Activated T-cell treated with anti-CD3 and anti-CD28 coated beads for 1 hour (primary cell): ENCODE measurements around the gene TM9SF1.

Source experiments
- DNase-seq: peaks from one replicate; pipeline ENCODE4 v3.0.0-alpha.2; 2020; ENCODE audit warnings: low read depth

TM9SF1 gene, protein sequence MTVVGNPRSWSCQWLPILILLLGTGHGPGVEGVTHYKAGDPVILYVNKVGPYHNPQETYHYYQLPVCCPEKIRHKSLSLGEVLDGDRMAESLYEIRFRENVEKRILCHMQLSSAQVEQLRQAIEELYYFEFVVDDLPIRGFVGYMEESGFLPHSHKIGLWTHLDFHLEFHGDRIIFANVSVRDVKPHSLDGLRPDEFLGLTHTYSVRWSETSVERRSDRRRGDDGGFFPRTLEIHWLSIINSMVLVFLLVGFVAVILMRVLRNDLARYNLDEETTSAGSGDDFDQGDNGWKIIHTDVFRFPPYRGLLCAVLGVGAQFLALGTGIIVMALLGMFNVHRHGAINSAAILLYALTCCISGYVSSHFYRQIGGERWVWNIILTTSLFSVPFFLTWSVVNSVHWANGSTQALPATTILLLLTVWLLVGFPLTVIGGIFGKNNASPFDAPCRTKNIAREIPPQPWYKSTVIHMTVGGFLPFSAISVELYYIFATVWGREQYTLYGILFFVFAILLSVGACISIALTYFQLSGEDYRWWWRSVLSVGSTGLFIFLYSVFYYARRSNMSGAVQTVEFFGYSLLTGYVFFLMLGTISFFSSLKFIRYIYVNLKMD

DNA sequence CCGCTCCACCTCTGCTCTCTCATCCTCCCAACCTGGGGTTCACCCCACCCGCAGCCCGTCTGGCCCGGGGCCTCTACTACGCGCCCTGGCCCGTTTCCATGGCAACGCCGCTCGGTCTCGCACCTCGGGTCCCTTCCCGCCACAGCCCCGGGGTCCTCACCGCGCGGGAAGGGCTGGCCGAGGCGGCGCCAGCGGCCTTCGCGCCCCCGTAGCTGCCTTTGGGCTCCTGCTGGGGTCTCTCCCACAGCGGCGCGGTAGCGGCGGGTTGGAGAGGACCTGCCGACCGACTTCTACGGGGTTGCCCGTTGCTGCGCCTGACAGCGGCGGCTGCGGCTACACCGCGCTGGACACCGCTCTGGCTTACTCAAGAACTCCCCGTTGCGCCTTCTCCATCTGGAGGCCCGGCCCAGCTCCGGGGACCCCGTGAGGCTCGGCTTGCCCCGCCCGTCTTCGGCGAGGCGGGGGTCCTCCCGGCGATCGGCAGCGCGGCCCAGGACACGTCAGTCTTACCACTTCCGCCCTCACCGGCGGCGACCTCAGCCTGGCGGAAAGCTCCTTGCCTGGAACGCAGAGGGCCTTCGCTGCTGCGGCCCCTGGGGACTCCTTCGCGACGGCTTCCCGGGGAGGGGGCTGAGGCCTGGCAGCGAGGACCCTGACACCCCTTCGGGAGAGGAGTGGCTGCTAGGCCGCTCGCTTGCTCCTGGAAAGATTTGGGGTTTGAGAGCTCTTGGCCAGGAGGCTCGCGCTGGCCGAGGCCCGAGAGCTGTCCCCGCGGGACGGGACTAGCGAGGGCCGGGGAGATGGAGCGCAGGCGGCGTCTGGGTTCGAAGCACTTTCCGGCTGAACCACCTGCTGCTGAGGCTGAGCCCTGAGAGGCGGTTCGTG, at the start of gene TM9SF1:
Gene TM9SF1 (minus strand): TSS at position 256 of the 885 bp plus-strand sequence. CDS start 422 bp downstream, outside the sequence.
- DNase-seq = peak; percentile 80

DNA sequence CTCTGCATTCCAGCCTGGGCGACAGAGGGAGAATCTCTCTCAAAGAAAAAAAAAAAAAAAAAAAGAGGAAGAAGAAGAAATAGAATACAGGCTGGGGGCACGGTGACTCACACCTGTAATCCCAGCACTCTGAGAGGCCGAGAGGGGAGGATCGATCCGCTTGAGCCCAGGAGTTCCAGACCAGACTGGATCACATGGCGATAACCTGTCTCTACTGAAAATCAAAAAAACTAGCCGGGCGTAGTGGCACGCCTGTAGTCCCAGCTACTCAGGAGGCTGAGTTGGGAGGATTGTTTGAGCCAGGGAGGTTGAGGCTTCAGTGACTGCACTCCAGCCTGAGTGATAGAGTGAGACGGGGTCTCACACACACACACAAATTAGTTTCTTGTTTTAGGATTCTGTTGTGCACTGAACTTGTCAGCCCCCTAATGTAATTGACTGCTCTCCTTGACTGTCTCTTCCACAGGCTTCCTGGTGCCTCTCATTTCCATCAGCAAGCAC, 48.1 kb upstream of the TM9SF1 start:
- DNase-seq = no peak

DNA sequence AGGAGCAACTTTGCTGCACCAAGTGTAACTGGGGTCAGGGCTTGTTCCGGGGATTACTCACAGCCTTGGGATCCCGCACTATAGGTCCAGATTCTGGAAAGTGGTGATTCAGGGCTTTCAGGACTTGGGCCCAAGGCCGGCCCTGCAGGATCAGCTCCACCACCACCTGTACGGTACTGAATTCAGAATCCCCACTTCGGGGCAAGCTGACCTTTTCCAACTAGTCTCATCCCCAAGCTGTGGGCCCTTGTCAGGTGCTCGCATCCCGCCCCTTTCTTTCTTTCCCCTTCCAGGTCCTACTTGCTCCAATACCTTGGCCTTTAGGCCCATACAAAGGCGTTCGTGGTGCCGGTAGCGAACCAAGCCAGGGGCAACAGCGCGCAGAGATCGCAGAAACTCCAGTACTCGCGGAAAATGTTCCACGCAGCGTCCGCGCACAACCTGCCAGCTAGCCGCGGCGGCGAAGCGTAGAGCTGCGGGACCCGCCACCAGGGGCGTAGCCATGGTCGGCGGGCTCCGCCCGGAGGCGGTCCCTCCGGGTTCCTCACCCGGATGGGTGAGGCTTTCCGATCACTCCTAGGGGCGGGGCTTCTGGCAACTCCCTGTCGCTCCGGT, 46.7 kb upstream of the TM9SF1 start:
- peak; percentile 92 for DNase-seq

DNA sequence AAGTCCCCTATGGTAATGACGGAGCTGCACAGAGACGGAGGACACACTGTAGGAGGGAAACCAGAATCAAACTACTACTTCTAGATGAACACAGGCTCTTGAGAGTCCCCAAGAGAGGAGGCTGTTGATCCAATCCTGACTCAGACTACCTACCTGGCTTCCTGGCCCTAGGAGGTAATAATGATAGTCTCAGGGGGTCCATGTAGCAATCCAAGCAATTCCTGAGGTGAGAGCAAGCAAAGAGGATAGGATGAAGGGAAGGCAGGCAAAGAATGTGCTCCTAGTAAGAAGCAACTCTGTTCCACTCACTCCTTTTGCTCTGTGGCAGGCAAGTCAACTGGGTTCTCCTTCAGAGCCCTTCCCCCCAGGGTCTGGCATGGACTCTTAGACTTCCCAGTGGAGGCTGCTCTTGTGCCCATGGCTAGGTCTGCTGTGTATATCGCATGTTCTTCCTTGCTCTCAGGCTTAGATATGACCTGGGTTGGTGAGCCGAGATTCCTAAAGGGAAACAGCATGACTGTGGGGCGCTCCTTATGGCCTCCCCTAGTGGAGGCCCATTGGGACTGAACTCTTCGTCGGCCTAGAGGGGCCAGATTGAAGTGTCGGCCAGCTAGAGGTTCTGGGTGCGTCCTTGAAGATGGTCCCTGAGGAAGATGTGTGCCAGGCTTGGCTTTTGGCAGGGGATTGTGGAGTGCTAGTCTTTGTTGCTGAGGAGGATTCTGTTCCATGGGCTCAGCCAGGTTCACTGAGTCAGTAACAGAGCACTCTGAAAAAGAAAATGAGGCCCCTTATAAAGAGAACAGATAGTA, 45.1 kb upstream of the TM9SF1 start:
- no peak for DNase-seq

DNA sequence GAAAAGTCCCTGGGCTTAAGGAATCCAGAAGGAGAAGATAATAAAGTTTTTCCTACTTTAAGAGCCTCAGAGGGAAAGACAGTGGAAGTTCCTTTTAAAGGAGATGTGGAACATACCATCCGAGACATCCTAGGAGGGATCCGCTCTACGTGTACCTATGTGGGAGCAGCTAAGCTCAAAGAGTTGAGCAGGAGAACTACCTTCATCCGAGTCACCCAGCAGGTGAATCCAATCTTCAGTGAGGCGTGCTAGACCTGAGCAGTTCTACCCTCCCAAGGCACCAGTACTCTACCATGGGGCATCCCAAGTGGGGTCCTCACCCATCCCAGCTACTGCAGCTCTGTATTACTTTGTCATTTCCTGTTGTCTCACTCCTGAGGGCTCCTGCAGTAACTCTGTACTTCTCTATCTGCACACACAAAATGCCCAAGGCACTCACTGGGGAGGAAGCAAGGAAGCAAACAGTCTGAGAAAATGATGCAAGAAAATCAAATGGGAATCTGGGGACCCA, 43.3 kb upstream of the TM9SF1 start:
- DNase-seq = no peak

DNA sequence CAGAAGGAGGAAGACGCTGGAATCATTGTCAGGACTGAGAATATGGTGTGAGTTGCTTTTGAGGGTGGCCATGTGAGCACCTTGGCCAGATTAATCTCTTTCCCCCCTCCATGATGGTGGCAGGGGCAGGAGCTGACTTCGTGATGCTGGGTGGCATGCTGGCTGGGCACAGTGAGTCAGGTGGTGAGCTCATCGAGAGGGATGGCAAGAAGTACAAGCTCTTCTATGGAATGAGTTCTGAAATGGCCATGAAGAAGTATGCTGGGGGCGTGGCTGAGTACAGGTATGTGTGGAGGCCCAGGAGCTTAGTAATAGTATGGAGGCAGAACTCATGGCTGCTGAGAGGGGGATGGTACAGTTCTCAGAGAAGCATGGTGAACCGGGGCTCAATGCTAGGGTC, 42.9 kb upstream of the TM9SF1 start:
- DNase-seq = no peak

DNA sequence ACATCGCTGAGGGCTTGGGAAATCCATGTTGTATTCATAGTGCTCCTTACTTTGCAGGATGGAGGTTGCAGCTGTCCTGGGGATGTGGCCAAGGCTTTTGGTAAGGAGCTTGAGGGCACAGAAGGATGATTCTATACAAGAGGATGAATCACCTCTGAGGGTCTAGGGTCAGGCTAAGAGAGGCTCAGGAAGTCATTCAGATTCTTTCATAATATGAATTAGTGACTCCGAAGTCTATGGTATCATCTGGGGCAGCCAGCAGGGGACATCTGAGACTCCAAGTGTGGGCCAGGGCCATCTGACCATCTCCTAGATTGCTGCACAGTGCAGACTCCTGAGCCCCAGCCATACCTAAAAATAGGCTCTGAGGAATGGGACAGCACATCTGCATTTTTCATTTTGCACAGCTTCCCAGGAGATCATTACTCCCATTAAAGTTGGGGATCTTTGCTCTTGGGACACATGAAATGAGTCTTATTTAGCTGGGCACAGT, 42.3 kb upstream of the TM9SF1 start:
- no peak for DNase-seq

DNA sequence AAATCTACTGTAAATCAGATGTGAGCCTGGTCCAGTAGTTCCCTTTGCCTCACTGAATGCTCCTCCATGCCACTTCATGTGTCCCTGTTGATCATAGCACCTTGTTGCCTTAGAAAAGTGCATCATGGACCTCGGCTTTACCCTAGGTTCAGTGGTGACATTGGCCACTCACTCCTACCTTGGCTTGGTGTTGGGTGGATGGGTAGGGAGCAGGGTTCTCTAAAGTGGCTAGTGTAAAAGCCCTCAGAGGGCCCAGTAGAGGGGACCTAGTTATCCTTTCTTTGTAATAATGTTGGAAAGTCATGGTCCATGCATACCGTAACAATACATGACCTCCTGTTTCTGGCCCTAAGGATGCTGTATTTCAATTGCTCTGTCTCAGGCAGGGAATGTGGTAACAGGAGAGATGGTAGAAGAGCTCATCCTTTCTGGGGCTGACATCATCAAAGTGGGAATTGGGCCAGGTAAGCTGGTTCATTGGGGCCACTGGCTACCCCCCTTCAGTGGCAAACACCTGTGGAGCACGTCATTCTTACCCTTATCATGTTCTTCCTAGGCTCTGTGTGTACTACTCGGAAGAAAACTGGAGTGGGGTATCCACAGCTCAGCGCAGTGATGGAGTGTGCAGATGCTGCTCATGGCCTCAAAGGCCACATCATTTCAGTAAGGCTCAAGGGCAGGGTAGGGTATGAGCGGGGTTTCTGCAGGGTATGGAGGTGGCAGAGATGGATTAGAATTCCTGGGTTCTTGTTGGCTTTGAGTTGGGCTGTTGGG, 41.6 kb upstream of the TM9SF1 start:
- DNase-seq = no peak

DNA sequence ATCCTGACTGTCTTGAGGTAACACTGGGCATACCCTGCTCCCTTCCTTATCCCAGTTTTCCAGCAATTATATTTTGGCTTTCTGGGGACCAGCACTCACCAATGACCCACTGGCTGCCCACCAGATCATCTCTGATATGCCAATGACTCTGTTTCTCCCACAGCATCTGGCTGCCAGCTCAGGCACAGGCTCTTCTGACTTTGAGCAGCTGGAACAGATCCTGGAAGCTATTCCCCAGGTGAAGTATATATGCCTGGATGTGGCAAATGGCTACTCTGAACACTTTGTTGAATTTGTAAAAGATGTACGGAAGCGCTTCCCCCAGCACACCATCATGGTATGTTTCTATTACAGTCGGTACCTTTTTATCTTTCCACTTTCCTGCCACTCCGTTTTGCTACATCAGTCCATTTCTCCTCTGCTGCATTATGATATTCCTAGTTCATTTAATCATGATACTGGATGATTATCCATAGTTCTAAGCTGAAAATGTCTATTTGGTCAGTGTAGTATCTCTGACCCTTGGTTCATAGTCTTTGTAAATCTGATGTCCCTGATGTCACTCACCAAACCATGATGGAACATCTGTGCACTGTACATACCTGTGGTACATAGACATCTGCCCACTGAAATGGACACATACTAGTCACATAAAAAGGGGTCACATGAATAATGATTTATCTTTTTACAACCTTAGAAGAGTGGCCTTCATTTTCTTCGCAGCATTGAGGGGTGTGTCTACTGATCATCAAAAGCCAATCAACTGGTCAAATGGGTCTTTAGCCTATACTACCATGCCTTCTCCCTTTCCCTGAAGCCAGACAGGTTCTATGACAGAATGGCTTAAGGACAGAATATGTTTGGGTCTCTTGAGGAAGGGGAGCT, 40.8 kb upstream of the TM9SF1 start:
- no peak for DNase-seq

DNA sequence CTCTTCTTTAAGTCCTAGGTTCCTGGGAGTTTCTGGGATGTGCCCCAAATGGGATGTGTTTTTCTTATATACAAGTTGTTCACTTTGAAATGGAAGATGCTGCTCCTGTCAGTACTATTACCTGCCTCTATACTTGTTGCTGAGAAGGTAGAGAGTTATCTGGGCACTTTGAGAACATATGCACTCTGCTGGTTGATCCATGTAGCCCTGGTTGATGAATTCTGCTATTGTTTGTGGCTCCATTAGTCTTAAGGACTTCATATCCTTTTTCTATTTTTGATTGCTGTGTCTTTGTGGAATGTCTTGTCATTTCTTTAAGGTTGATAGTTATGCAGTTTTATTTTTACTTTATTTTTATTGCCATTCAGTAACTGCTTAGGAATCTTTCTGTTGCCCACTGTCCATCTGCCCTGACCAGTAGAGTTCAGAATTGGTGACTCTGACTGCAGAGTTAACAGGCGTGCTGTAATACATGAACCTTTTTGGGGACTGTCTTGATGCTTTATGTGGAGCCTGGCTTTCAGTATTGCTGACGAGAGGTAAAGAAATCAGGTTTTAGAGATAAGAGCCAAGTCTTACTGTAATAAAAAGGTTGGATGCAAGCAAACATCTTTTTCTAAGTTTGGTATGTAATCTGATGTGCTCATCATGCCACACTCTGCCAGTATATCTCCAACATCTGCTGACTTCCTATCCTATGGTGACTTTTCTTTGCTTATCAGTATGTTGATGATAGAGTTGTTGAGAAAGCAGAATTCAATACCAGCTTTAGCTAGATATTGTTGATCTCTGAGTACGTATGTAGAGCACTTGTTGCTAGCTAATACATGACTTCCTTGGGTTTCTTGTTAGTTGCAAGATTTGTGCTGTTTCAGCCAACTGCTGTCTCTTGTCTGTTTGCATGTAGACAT, 39.1 kb upstream of the TM9SF1 start:
- DNase-seq = no peak

DNA sequence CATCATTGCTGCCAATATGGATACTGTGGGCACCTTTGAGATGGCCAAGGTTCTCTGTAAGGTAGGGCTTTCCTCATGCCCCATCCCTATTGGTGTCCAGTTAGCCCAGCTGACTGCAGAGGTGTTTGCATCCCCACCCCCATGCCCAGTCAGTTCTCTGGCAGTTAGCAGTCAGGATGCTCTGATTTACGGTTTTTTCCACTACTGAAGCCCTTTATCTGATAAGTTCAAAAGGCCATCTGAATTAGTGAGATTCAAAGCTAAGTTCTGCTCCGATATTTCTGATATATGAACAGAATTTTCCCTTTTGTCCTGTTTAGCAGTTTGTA, 38.3 kb upstream of the TM9SF1 start:
- DNase-seq = no peak

DNA sequence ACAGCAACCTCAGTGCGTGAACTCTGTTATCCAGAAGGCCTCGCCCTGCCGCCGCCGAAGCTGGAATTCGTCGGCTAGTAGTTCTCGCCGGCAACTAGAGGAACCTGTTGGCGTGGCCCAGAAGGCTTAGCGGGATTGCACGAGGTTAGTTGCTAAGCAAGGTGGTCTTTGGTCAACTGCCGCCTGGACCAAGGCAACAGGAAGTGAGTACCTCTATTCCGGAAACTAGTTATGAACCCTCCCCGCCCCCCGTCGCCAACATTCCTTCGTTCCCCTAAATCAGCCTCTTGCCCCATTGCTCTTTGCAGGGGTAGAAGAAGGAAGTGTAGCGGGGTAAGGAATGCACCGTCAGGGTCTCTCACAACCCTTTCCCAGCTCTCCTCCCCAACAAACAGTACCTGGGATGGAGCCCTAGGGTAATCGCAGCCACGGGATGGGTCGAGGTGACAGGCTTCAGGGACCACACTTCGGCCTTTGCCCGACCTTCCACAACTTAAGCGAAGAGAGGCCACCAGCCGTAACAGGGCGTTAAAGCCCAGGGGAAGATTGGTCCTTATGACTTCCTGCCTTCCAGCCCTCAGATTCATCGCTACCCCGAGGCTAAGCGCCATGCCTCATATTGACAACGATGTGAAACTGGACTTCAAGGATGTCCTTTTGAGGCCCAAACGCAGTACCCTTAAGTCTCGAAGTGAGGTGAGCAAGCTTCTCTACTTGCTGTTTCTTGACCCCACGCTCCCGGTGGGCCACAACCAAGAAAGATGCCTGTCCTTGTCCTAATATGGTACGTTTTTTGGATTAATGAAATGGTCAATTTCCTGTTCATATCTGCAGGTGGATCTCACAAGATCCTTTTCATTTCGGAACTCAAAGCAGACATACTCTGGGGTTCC, 37.6 kb upstream of the TM9SF1 start, which contains the start of gene GMPR2:
Gene GMPR2 (plus strand): TSS at position 285 of the 893 bp plus-strand sequence. CDS start 325 bp downstream, at position 610.
- no peak for DNase-seq

DNA sequence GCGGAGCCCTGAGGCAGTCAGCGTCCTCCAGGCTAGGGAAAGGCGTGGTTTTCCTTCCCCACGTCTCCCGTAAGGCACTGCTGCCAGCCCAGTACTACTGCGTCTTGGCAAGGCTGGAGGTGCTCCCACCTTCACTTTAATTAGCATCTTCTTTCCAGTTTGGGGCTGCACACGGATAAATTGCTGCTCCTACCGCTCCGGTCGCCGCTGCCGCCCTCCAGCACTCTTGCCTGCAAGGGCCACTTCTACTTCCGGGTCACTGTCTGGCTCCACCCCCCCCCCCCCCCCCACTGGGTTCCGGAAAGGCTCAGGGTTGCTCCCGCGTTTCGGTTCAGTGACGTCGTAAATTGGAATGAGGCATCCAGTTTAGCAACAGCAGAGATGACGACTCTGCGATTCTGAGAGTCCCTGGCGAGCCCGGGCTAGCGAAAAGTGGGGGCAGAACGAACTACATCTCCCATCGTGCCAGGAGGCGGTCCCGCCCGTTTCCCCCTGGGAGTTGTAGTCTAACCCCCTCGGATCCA, 36.9 kb upstream of the TM9SF1 start, which contains the start of gene NEDD8:
Gene NEDD8 (minus strand): TSS at position 247 of the 524 bp plus-strand sequence. CDS start 100 bp downstream, at position 147.
- peak; percentile 80 for DNase-seq

DNA sequence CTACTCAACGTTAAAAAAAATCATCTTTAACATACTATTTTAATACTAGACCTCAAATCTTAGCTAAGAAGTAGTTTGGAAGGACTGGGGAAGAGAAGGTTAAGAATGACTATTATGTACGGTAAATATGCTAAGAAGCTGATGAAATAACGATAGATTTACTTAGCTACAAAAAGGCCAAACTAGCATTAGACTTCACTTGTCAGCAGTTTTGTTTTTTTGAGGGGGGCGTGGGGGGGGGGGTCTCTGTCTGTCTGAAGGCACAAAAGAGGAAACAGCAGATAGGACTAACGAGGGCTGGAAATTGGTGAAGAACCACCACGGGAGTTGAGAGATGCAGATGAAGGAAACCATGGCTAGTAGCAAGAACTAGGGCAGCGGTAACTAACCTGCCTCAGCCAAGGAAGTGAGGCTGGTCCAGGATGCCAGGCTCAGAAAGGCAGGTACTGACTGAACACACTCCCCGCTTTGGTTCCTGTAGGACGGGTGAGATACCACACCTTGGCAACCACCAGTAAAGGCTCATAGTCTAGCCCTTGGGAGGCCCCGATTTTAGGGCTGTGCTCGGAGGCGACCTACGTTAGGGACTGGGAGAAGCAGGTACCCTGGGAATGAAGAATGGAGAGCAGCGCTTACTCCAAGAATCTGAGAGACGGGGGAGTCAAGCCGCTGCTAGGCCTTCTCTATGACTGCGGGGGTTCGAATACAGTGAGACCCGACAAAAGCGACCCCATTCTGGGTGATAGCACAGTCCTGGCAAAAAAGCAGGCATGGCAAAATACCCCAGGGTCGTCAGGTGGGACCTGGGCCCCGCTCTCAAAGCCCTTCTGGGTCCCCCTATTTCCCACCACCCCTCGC, 36.3 kb upstream of the TM9SF1 start:
- DNase-seq = no peak

DNA sequence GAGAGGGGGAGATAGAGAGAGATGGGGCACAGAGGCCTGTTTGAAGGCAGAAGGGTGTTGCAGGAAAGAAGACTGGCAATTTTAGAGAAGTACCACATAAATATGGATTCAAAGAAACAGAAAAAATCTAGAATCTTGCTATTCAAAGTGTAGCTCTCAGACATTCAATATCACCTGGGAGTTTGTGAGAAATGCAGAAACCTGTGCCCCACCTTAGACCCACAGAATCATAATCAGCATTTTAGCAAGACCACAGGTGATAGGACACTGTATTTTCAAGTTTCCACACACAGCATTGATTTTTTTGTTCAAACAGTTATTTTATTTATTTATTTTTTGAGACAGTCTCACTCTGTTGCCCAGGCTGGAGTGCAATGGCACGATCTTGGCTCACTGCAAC, 33.7 kb upstream of the TM9SF1 start:
- DNase-seq = no peak
